Measurements from ENCODE around the gene NIPA2.

DNA sequence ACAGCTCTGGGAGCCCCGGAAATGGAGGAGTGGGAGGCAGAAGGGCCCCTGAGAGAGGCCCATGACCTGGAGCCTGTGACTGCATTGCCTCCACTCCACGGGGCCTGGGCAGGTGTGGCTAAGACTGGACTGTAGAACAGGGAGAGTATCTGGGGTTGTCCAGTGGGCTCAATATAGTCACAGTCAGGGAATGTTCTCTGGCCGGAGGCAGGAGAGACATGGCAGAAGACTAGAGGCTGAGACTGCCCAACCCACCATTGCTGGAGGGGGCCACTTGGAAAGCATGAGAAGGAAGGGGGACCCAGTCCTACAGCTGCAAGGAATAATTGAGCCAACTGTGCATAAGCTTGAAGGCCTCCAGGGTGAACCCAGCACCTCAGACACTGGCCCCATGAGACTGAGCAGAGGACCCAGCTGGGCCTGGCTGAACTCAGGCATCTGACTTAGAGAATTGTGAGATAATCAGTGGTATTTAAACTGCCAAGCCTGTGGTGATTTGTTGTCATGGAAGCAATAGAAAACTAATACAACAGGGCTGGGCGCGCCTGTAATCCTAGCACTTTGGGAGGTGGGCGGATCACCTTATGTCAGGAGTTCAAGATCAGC lies 33.1 kb downstream of the NIPA2 start:
- TF ChIP-seq YY1 (IDR thresholded peaks at IDR 0.05; ENCODE audit: insufficient read depth, insufficient read length): no peak
- TF ChIP-seq ZNF274 (IDR thresholded peaks at IDR 0.05; ENCODE audit: low read depth, low read length): no peak

All from NT2/D1 (cell line).